Fibroblast of skin of abdomen (primary cell): ENCODE measurements around the gene GPR25.

Source experiments
- DNase-seq: peaks from one replicate; pipeline ENCODE4 v3.0.0-alpha.2; 2013

Gene GPR25

DNA sequence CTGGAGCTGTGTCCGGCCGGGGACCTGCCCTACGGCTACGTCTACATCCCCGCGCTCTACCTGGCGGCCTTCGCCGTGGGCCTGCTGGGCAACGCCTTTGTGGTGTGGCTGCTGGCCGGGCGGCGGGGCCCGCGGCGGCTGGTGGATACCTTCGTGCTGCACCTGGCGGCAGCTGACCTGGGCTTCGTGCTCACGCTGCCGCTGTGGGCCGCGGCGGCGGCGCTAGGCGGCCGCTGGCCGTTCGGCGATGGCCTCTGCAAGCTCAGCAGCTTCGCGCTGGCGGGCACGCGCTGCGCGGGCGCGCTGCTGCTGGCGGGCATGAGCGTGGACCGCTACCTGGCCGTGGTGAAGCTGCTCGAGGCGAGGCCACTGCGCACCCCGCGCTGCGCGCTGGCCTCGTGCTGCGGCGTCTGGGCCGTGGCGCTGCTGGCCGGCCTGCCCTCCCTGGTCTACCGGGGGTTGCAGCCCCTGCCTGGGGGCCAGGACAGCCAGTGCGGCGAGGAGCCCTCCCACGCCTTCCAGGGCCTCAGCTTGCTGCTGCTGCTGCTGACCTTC lies 412 bp downstream of the GPR25 start:
- no peak for DNase-seq

- no peak for DNase-seq
These were observed 1.1 kb downstream of the GPR25 start for GRCh38 chr1:200873671-200874397.

- DNase-seq: no peak
These were observed 1.9 kb downstream of the GPR25 start for GRCh38 chr1:200874694-200875093.

DNA sequence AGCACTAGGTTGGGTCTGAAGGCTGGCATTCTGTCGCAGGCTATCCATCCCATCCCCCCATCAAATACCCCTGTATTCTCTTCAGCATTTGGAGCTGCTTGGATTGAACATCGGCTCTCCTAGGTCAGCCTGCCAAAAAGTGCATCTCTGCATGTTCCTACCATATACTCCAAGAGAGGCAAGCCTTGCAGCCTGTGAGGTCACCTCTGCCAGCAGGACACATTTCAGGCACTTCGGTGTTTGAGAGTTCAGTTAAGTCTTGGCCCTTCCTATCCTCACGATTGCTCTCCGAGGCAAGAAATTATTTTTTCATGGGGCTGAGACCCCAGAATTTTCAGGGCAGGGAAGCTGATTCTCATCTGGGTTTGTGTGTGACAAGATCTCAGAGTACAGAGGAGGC lies 2.6 kb downstream of the GPR25 start:
- DNase-seq: no peak

GRCh38 chr1:200877010-200877409 lies 4.2 kb downstream of the GPR25 start:
- DNase-seq: no peak

DNA sequence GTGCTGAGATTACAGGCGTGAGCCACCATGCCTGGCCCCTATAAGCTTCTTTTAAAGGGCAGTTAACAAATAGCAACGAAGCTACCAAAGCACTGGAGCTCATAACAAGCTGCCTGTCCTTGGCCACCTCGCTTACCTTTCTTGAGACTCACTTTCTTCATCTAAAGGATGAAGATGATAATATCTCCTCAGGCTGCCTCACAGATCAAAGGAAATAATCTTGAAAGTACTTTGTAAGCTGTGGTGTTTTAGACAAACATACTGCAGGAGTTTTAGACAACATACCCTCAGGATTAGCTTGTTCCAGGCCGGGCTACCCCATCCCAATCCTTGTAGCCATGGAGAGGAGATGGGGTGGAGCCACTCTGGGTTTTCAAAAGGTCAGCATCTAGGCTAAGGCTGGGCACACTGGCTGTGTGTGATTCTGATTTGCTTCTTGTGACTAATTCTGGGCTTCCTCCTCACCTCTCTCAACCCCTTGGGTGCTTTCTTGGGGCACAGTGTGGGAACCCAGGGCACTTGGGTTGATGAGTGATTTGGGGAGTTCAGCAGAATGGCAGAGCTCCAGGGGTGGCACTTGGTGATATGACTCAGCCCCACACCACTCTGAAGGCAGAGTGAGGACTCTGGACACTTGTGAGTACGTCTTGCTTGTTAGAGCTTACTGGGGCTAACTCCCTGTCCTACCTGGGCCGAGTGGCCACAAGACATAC lies 5.2 kb downstream of the GPR25 start:
- no peak for DNase-seq

- no peak for DNase-seq
These were observed 7.4 kb downstream of the GPR25 start for GRCh38 chr1:200880212-200880611.

GRCh38 chr1:200883118-200883517 lies 10.3 kb downstream of the GPR25 start:
- DNase-seq: no peak

- DNase-seq: no peak
These were observed 13.0 kb downstream of the GPR25 start for GRCh38 chr1:200885623-200886402.

DNA sequence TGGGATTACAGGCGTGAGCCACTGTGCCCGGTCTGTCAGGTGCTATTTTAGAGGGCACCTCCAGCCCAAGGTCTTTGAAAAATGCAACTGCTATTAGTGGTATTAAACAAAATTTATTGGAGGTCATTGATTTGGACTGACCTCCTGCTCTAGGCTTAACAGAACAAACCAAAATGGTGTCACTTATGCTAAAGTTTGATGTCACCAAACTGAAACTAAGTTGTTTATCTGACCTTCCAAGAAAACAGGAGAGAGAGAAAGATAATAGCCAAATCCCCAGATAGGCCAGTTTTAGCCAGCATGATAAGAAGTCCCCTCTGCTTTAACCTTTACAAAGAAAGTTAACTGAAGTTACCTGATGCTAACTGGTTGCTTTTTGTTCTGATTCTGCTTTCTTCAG lies 13.8 kb downstream of the GPR25 start:
- DNase-seq: no peak

DNA sequence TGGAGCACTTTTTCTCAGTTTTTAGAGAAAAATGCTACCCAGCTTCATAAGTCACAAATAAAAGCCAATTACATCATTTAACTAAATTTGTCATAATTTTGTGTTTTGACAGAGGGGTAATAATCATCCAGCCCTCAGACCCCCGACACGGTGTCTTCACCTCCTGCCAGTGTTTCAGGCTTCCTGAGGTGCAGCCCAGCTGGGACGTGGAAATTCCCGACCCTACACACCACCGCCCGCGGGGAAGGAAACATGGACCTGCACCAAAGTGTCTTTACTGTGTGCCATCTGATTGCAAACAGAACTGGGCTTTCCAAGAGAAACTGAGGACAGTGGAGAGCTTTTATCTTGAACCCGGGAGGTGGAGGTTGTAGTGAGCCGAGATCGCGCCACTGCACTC lies 14.3 kb downstream of the GPR25 start:
- no peak for DNase-seq

GRCh38 chr1:200887772-200888348 lies 15.1 kb downstream of the GPR25 start:
- DNase-seq: no peak

GRCh38 chr1:200888349-200888838 lies 15.6 kb downstream of the GPR25 start:
- no peak for DNase-seq

GRCh38 chr1:200889571-200889970 lies 16.8 kb downstream of the GPR25 start:
- no peak for DNase-seq

GRCh38 chr1:200890027-200890426 lies 17.2 kb downstream of the GPR25 start:
- no peak for DNase-seq

DNA sequence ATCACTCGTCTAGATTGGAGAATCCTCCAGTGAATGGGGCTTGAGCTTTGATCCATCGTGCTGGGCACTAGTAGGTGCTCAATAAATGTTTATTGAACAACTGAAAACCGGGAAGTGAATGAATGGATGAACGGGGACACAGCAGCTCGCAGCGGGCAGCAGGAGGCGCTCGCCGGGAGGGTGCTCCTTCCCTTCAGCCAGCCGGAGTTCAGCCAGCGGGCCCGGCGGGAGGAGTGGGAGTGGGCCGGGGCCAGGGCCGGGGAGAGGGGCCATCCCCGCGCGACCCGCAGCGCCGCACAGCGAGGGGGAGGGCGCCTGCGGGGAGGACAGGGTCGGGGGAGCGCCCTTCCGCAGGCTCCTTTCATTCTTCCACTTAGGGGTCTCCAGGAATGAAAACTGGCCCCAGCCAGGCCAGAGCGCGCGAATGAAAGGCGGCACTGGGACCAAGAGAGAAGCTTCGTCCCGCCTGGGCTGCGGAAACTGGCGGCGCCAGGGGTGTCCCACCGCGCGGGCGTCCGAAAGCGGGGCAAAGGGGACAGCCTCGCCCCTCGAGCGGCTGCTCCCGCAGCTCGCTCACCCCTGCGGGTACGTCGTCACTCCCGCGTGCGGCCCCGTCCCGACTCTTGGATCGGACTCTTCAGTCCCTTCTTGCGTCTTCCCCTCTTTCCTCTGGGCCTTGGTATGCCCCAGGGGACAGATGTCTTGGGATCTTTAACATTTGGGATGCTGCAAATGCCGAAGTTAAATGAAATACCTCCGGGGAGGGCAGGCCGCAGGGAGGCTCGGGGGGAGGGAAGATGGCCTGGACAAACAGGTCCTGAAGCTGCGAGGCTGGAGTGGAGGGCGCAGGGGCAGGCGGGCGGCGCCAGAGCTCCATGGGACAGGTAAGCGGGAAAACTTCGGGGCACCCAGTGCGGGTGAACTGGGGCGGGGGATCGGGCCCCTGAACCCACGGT lies 18.3 kb downstream of the GPR25 start:
- peak; percentile 57 for DNase-seq

- DNase-seq: no peak
These were observed 19.0 kb downstream of the GPR25 start for GRCh38 chr1:200891774-200892157.

DNA sequence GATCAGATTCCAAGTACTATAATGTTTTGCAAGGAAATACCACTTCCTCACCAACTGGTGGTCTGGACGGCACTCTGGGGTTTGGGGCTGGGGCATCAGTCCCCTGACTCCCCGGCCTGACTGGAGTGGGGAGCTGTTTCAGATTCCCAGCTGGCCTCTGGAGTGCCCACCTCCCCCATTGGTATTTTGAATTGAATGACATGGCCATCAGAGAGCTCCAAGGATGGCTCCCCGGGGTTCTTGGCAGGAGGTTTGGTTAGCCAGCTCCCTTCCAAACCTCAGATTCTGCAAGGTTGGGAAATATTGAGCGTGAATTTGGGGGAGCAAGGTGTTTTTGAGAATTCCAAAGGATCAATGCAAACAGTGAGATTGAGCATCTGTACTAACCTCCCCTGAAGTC lies 19.8 kb downstream of the GPR25 start:
- no peak for DNase-seq

- DNase-seq: no peak
These were observed 20.2 kb downstream of the GPR25 start for GRCh38 chr1:200892958-200893357.

- no peak for DNase-seq
These were observed 20.7 kb downstream of the GPR25 start for GRCh38 chr1:200893411-200893901.

GRCh38 chr1:200894712-200895442 lies 22.1 kb downstream of the GPR25 start, which contains the start of gene INAVA:
INAVA (plus strand) TSS chr1:200894900; CDS start chr1:200898401, 3,501 bp downstream.
- no peak for DNase-seq
